GM18868 (cell line): Measurements from ENCODE around the gene FBP2.
"Not testable (repeated sequence)": the region's sequence is repeated elsewhere in the genome, so short reads cannot be mapped to it uniquely, and the experiment has no call there.

Source experiments
- ATAC-seq: cut with Tn5 transposase; IDR thresholded peaks from one replicate; pipeline ENCODE4 v1.9.1; 2021; ENCODE audit warnings: mild to moderate bottlenecking, moderate library complexity; ENCODE audit not compliant: unreplicated experiment

Gene FBP2

GRCh38 chr9:94606646-94607422, 13.2 kb upstream of the FBP2 start:
- ATAC-seq: no peak

GRCh38 chr9:94603259-94604160, 9.9 kb upstream of the FBP2 start:
- no peak for ATAC-seq

- no peak for ATAC-seq
Measured at GRCh38 chr9:94602666-94603065, 9.0 kb upstream of the FBP2 start.

- ATAC-seq: no peak
Measured at GRCh38 chr9:94600715-94601114, 7.1 kb upstream of the FBP2 start.

- no peak for ATAC-seq
Measured at GRCh38 chr9:94600258-94600657, 6.6 kb upstream of the FBP2 start.

- no peak for ATAC-seq
Measured at GRCh38 chr9:94599102-94599501, 5.5 kb upstream of the FBP2 start.

GRCh38 chr9:94592683-94593082, 941 bp downstream of the FBP2 start:
- ATAC-seq: not testable (repeated sequence)

GRCh38 chr9:94591876-94592275, 1.7 kb downstream of the FBP2 start:
- ATAC-seq: no peak

GRCh38 chr9:94591046-94591545, 2.5 kb downstream of the FBP2 start:
- ATAC-seq: not testable (repeated sequence)

GRCh38 chr9:94588681-94589080, 4.9 kb downstream of the FBP2 start:
- ATAC-seq: no peak

- no peak for ATAC-seq
Measured at GRCh38 chr9:94586814-94587213, 6.8 kb downstream of the FBP2 start.

GRCh38 chr9:94586316-94586715, 7.3 kb downstream of the FBP2 start:
- ATAC-seq: no peak

- no peak for ATAC-seq
Measured at GRCh38 chr9:94584555-94584954, 9.1 kb downstream of the FBP2 start.

- no peak for ATAC-seq
Measured at GRCh38 chr9:94581728-94582127, 11.9 kb downstream of the FBP2 start.

GRCh38 chr9:94577571-94577970, 16.1 kb downstream of the FBP2 start:
- ATAC-seq: no peak

GRCh38 chr9:94577036-94577435, 16.6 kb downstream of the FBP2 start:
- ATAC-seq: no peak

- ATAC-seq: no peak
Measured at GRCh38 chr9:94576131-94576530, 17.5 kb downstream of the FBP2 start.

- no peak for ATAC-seq
Measured at GRCh38 chr9:94568972-94569712, 24.5 kb downstream of the FBP2 start.

GRCh38 chr9:94568250-94568889, 25.3 kb downstream of the FBP2 start:
- no peak for ATAC-seq

GRCh38 chr9:94567271-94567670, 26.4 kb downstream of the FBP2 start:
- ATAC-seq: no peak

- ATAC-seq: no peak
Measured at GRCh38 chr9:94566550-94566949, 27.1 kb downstream of the FBP2 start.
